Myometrial cell (primary cell): ENCODE measurements around the gene PAQR5. TPM values are rescaled to one million over a fixed set of nuclear protein-coding genes. Genes with fewer than 3 reads are reported as not detected.

Experiments
- total RNA-seq: library from RNA; depleted of rRNA; stranded (reverse); fragments of >200 nt; gene quantifications from 2 replicates; pipeline ENCODE4 v1.2.3, GENCODE V29; 2015

The PAQR5 gene, protein sequence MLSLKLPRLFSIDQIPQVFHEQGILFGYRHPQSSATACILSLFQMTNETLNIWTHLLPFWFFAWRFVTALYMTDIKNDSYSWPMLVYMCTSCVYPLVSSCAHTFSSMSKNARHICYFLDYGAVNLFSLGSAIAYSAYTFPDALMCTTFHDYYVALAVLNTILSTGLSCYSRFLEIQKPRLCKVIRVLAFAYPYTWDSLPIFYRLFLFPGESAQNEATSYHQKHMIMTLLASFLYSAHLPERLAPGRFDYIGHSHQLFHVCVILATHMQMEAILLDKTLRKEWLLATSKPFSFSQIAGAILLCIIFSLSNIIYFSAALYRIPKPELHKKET
- 2.6 and 3.5 TPM in 2 replicates for total RNA-seq

DNA sequence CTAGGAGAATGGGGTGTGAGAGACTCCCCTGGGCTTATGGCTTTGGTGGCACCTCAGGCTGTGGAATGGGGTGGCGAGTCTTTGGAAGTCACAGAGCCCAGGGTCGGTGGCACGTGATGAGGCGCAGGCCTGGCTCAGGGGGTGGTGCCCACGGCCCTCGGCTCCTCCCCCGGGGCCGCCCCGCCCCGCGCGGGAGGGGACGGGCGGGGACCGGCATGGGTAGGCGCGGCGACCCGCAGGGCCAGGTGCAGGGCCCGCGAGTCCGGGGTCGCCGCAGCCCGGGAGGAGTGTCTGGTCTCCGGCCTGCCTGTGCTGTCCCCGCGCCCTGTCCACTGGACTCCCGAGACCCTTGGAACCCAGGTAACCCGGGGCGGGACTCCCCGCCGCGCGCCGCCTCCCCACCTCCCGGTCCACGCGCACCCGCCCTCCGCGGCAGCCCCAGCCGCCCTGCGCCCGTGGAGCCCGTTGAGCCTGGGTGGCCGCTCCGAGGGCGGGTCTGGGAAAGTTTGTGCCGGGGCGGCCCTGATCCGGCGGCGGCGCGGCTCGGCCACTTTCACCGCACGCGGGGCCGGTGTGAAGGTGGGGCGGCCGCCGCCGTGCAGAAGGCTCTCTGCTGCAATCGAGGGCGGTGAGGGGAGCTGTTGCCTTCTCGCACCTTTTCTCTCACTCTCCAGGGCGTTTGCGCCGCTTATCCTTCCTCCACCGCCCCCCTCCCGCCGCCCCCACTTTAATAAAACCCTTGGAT, at the start of gene PAQR5:
Gene PAQR5 (plus strand): TSS at position 216 of the 745 bp plus-strand sequence. CDS start 61,169 bp downstream, outside the sequence.

DNA sequence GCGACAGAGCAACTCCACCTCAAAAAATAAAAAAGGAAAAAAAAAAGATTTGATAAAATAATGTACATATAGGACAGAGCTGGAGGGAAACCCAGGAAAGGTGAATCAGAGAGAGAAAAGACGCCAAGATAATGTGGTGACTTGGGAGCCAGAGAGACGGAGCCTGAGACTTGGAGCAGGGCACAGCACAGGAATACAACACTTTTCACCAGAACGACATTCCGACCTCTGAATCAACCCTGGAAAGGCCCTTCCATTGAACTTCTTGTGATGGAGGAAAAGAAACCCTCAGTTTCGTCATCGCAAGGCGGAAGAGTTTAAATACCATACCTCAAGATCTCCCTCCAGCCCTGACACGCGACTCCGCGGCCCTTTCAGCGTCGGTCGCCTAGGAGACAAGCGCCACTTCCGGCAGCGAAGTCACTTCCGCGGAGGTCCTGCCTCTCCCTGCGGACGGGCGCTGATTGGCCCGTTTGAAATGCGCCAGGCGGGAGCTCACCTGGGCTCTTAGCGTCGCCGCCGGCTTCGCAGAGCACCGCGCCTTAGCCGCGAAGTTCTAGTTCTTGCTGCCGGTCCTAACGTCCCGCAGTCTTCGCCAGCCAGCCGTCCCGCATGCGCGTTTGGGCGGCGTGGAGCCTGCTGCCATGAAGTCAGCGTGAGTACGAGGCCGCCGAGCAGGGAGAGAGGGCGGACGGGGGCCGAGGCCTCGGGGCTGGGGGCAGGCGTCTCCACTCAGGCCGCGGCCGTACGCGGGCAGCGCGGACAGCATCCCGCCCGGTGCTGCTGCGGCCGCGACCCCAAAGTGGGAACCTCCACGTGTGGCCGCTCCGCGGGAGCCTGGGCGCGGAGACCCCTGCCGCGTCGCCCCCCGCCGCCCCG, 115.3 kb downstream of the PAQR5 start, which contains the start of gene KIF23:
Gene KIF23 (plus strand): TSS at position 528 of the 879 bp plus-strand sequence. CDS start 117 bp downstream, at position 645.

DNA sequence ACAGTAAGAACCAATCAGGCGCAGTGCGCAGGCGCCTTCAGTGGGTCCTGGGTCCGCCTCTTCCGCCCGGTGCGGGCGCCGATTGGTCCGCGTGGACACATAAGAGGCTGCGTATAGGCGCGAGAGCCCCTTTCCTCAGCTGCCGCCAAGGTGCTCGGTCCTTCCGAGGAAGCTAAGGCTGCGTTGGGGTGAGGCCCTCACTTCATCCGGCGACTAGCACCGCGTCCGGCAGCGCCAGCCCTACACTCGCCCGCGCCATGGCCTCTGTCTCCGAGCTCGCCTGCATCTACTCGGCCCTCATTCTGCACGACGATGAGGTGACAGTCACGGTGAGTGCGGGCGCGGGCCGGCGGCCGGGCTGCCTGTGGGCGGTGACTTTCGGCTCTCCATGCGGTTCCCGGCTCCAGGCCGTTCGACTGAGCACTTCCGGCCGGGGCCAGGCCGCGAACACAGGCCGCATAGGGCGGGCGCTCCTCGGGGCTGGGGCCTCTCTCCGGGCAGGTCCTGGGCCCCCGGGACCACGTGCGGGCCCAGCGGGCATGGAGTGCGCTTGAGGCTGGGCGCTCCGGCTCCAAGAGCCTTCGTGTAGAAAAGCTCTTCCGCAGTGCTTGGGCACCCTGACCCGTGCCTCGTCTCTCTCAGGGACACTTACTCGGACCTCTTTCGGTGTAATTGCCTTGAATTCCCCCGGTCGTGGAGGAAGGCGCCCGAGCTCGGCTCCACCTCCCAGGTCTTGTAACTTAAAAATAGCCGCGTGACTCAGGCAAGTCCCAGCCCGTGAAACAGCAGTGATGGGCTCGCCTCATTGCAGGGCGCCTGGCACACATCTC, 154.2 kb downstream of the PAQR5 start, which contains the start of gene RPLP1:
Gene RPLP1 (plus strand): TSS at position 127 of the 830 bp plus-strand sequence. CDS start 131 bp downstream, at position 258.

Other genes starting within 250 kb of the PAQR5 start
- 23.1 and 29.8 TPM in 2 replicates for gene GLCE, start 138.3 kb upstream of the PAQR5 start, total RNA-seq
- 47.5 and 61.7 TPM in 2 replicates for gene KIF23, start 115.4 kb downstream of the PAQR5 start, total RNA-seq
- gene RPLP1, start 153.9 kb downstream of the PAQR5 start, total RNA-seq: 619 and 767 TPM in 2 replicates